Measurements from ENCODE around the gene CENPM.

CENPM gene, protein sequence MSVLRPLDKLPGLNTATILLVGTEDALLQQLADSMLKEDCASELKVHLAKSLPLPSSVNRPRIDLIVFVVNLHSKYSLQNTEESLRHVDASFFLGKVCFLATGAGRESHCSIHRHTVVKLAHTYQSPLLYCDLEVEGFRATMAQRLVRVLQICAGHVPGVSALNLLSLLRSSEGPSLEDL

GRCh38 chr22:41946629-41947423 lies at the start of gene CENPM:
TSS of gene CENPM (minus strand) at chr22:41947152. CDS start at chr22:41947076, 76 bp downstream.
- DNase-seq: peak; percentile 100

GRCh38 chr22:41995211-41995610 lies 48.3 kb upstream of the CENPM start:
- no peak for DNase-seq

DNA sequence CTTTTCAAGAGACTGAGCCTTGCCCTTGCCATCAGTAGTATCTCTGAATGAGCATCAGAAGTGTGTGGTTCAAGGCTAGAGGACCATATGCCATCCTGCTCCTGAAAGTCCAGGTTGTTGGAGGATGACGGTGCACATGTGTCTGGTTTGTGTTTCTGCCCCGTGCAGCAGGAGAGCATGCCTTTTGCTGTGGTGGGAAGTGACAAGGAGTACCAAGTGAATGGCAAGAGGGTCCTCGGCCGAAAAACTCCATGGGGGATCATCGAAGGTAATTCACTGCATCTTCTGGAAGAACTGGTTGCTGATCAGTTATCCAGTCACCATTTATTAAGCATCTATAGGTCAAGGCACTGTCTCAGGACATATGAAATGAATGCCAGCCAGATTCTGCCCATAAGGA lies 45.5 kb upstream of the CENPM start:
- DNase-seq: no peak

DNA sequence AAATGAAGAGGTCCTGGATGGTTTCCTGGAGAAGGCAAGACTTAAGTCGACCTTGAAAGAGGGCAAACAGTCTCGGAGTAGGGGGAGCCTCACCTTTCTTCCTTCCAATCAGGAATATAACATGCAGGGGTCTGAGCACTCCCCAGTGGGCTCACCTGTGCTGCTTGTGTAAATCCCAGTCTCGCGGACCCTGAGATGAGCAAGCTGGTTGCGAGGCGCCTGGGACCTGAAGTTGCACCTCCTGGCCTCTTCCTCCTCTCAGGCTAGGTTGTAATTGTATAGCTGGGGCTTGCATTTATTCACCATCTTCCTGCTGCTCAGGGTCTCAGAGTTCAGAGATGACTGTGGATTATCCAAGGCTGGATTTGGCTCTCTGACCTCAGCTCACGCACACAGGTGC lies 44.2 kb upstream of the CENPM start:
- no peak for DNase-seq

DNA sequence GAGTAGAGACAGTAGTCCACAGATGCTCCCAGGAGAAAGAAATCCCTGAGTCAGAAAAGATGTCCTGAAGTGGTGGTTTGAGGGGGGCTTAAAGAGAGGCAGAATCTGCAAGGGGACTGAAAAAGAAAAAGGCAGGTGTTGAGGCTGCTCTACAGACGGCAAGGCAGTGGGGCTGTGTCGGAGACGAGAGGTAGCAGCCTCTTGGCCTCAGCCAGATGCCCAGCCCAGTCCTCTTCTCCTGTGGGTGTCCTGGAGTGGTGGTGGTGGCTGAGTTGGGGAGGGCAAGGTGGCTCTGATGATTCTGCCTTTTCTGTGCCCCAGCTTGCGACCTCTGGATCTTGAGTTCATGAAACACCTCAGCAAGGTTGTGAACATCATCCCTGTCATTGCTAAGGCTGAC lies 42.3 kb upstream of the CENPM start:
- DNase-seq: no peak

GRCh38 chr22:41987276-41987675 lies 40.3 kb upstream of the CENPM start:
- no peak for DNase-seq

- DNase-seq: no peak
Measured at GRCh38 chr22:41983513-41984405, 36.8 kb upstream of the CENPM start.

DNA sequence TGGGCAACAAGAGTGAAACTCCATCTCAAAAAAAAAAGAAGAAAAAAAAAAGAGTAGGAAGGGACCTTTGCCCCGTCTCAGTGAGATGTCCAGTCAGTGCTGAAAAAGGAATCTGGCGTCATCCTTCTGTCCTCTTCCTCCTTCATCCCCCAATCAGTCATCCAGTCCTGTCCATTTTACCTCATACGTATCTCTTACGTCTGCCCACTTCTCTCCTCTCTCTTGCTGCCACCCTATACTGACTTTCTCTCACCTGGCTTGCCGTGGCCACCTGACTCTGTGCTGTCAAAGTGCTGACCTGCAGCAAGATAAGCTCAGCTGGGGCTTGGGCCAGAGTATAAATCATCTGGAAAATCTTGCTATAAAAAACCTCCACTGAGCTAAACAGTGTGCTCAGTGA lies 35.9 kb upstream of the CENPM start:
- DNase-seq: no peak

GRCh38 chr22:41979423-41980250 lies 32.7 kb upstream of the CENPM start:
- no peak for DNase-seq

DNA sequence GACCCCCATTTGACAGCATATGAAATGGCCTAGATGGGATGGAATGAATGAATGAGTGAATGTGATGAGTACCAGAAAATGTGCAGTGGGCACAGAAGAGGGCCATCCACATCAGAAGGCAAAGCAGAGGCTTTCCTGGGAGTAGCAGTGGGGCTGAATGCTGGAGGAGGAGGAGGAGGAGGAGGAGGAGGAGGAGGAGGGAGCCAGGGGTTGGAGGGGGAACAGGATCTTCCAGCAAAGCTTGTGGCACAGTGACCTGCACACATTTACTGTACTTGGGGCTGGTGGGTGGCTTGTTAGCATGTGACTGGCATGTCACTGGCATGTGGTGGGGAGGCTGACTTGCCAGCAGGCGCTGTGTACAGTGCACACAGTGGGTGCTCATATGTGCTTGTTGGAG lies 31.8 kb upstream of the CENPM start:
- no peak for DNase-seq

DNA sequence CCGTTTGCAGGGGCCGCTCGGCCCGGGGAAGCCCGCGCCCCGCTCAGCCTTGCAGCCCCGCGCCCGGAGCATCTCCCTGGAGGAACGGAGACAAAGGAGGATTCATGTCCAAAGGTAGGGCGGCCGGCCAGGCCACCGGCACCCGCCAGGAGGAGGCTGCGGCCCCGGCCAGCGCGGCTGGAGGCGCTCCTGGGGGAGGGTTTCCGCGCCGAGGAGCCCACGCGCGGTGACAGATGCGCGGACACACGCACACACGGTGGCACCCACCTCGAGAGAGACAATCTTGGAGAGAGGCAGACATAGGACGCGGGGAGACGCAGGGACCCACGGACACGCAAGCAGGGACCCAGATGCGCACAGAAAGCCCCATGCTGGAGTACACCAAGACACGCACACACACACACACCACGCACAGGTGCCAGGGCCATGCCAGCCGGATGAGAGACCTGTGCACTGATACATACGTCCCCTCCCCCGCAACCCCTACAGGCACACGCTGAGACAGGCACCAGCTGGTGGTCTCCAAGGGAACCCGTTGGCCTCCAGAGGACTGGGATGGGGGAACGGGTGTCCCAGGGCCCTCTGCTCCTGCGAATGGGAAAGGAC lies 30.1 kb upstream of the CENPM start:
- DNase-seq: peak; percentile 79

DNA sequence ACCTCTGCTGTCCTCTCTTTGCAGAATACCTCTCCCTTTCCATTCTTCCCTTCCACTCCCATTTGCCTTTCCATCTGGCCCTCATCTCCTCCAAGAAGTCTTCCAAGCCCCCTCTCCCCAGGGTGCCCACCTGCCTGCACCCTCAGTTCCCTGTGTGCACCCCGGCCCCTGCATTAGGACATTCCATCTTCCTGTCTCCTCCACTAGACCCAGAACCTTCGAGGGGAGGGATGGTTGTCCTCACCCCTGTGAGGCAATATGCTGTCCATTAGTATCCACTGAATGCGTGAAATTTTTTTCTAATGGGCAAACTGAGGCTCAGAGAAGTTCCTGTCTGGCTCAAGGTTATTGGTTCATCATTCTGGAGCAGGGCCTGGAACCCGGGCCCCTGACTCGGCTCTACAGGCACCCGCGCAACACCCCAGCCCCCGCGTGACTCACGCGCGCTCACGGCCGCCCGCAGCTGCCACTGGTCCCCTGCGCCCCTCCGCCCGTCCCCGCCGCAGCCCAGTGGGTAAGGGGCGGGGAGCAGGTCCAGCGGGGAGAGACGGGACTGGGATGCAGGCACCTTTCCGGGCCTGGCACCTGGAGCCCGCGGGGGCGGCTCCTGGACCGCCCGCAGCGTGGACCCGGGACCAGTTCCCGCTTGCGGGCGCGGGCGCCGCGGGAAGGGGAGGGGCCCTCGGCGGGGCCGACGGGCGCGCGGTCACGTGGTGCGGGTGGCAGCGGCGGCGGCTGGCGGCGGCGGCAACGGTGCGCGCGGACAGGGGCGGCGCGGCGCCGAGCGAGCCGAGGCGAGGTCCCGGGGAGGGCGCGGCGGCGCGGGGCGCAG lies 29.3 kb upstream of the CENPM start:
- DNase-seq: peak; percentile 82

DNA sequence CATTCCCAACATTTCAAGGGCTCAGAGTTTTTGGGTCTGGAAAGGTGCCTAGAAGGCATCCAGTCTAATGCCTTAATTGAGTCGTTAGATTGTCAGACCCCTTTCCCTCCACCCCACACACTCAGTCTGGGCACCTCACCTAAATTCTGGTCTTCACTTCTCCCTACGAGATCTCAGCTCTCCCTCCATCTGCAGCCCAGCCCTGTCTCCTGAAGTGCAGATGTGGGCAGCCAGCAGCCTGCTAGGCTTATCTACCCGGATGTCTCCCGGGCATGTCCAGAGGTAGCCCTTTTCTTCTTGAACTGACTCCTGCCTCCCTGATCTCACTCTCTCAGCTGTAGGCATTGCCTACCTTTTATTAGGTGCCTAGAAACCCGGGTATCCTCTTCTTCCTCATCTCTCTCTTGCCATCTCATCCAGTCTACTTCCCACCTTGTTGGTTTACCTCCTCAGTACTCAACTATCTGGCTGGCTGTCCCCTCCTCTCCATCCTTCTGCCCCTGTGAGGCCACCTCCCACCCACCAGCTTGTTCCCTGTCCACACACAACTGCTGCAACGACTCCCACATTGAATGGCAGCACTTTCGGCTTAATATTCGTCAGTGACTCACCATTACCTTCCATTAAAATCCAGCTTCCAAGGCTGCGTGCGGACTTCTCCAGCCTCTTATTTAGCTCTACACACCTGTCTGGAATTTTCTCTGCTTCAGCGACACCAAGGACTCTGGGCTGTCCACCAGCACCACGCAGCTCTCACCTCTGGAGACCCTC lies 28.5 kb upstream of the CENPM start:
- no peak for DNase-seq

- DNase-seq: no peak
Measured at GRCh38 chr22:41974691-41975290, 27.8 kb upstream of the CENPM start.

DNA sequence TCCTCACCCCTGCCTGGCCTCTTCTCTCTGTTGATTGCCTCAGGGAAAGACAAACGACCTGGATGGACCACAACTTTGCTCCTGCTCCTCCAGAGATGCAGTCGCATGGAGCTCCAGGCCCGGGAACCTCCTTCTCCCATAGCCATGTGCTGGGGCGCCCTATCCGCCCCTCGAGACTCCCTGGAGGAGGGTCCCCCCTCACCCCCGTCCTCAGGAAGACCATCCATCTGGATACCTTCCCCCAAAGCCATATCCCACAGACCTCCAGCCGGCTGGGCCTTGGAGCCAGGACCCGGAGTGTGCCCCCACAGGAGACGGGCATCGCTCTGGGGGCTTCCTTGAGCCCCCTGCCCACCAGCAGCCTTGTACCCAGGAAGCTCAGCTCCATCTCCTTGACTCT lies 24.5 kb upstream of the CENPM start:
- no peak for DNase-seq

DNA sequence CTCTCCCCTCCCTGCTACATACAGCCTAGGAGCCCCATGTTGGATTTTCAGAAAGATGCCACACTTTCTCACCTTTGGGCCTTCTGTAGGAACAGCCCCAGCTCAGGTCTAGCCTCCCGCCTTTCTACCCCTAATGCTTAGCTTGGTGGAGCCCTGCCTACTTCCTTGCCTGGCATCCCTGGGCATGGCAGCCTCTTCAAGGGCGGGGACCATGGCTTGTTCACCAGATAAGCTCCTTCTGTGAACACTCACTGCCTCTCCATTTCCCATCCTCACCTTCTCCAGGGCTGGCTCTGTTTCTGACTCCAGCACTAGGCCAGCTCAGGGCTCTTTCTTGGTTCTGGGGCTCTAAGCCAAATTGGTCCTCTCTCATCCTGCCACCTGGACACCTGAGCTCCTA lies 23.6 kb upstream of the CENPM start:
- no peak for DNase-seq

GRCh38 chr22:41969110-41969646 lies 22.2 kb upstream of the CENPM start, which contains the start of gene SEPTIN3:
TSS of gene SEPTIN3 (plus strand) at chr22:41969443. CDS start at chr22:41971493, 2,050 bp downstream.
- peak; percentile 23 for DNase-seq

GRCh38 chr22:41968601-41969000 lies 21.6 kb upstream of the CENPM start:
- DNase-seq: no peak

DNA sequence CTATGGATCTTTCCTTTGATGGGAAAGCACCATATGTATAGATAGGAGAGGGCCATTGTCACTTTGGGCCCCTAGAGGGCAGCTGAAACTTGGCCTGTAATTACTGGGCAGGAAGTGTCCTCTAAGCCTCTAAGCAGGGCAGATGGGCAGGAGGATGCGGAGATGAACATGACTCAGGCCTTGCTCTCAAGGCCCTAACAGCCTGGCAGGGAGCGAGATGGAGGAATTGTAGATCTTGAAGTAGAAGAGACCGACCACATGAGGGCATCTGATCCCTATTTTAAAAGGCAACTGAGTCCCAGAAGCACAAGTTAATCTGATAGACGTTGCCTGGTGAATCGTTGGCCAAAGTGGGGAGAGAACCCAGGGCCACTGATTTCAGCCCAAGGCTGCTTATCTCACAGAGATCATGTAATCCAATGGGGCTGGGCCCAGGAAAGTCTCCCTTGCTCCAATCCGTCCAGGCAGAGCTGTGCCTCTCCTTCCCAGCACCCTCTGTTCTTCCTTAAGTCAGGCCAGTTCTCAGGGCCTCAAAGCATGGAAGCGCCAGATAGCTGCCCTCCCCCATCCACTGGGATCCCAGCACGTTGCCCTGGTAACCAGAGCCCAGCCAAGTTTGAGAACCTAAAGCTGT lies 19.8 kb upstream of the CENPM start:
- peak; percentile 67 for DNase-seq
